GM12892 (cell line): ENCODE results near the gene RIGI.

ENCODE experiments used
- POLR2A ChIP-seq: IDR thresholded peaks from 2 replicates; pipeline ENCODE4 v1.6.1; 2011; ENCODE audit warnings: low read depth, low read length, control low read depth
- POLR2AphosphoS5 ChIP-seq: IDR thresholded peaks from 2 replicates; pipeline ENCODE4 v1.6.1; 2011; ENCODE audit warnings: low read depth, low read length, control low read depth
- TAF1 ChIP-seq: IDR thresholded peaks from 2 replicates; pipeline ENCODE4 v1.6.1; 2011; ENCODE audit warnings: low read depth, mild to moderate bottlenecking, control low read depth, low read length, borderline replicate concordance

DNA sequence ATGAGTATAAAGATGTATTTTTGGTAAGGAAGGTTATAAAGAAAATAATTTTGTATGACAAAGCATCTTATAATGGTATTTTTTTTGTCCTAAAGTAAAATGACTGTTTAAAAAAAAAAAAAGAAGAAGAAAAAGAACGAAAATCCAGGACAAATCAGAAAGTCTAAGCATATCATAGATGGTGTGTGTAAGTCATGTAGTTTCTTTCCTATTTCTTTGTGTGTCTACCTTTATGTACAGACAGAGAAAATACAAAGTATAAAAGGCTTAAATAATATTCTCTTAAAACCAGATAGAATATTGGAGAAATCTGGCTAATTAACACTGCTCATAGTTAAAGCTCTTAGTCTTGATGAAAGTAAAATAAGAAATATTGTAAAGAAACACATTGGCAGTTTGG lies 7.7 kb downstream of the RIGI start:
- TF ChIP-seq POLR2A (no peak), POLR2AphosphoS5 (no peak), TAF1 (no peak)
